HG02943 (cell line): ENCODE measurements around the gene ADGRB3.
"Not testable (repeated sequence)": the region's sequence is repeated elsewhere in the genome, so short reads cannot be mapped to it uniquely, and the experiment has no call there.

ENCODE experiments used
- ATAC-seq: cut with Tn5 transposase; IDR thresholded peaks from one replicate; pipeline ENCODE4 v1.9.1; 2021; ENCODE audit warnings: mild to moderate bottlenecking, low read depth, moderate library complexity; ENCODE audit not compliant: unreplicated experiment

Gene ADGRB3

GRCh38 chr6:68642977-68643376 is 7.9 kb downstream of the ADGRB3 start:
- ATAC-seq, result no peak

GRCh38 chr6:68649669-68650068 is 14.6 kb downstream of the ADGRB3 start:
- ATAC-seq, result no peak

- ATAC-seq, result no peak
Observed at GRCh38 chr6:68650142-68650541, 15.1 kb downstream of the ADGRB3 start.

GRCh38 chr6:68651011-68651985 is 16.2 kb downstream of the ADGRB3 start:
- no peak for ATAC-seq

GRCh38 chr6:68652117-68652536 is 17.0 kb downstream of the ADGRB3 start:
- no peak for ATAC-seq

GRCh38 chr6:68653074-68653705 is 18.1 kb downstream of the ADGRB3 start:
- no peak for ATAC-seq

GRCh38 chr6:68653706-68654089 is 18.6 kb downstream of the ADGRB3 start:
- no peak for ATAC-seq

GRCh38 chr6:68654134-68654533 is 19.1 kb downstream of the ADGRB3 start:
- ATAC-seq, result no peak

- no peak for ATAC-seq
Observed at GRCh38 chr6:68655028-68655427, 19.9 kb downstream of the ADGRB3 start.

GRCh38 chr6:68657374-68658139 is 22.5 kb downstream of the ADGRB3 start:
- ATAC-seq, result no peak

- no peak for ATAC-seq
Observed at GRCh38 chr6:68658338-68658737, 23.3 kb downstream of the ADGRB3 start.

- no peak for ATAC-seq
Observed at GRCh38 chr6:68673255-68673654, 38.2 kb downstream of the ADGRB3 start.

GRCh38 chr6:68675548-68675947 is 40.5 kb downstream of the ADGRB3 start:
- no peak for ATAC-seq

GRCh38 chr6:68676094-68676493 is 41.0 kb downstream of the ADGRB3 start:
- ATAC-seq, result not testable (repeated sequence)

GRCh38 chr6:68677058-68677457 is 42.0 kb downstream of the ADGRB3 start:
- ATAC-seq, result no peak

GRCh38 chr6:68679399-68679798 is 44.3 kb downstream of the ADGRB3 start:
- no peak for ATAC-seq

- no peak for ATAC-seq
Observed at GRCh38 chr6:68680264-68680663, 45.2 kb downstream of the ADGRB3 start.

GRCh38 chr6:68689910-68690309 is 54.8 kb downstream of the ADGRB3 start:
- no peak for ATAC-seq

GRCh38 chr6:68691120-68691519 is 56.0 kb downstream of the ADGRB3 start:
- no peak for ATAC-seq

- no peak for ATAC-seq
Observed at GRCh38 chr6:68693271-68693670, 58.2 kb downstream of the ADGRB3 start.

- no peak for ATAC-seq
Observed at GRCh38 chr6:68695403-68695802, 60.3 kb downstream of the ADGRB3 start.
